ENCODE measurements around the gene HOXB5. TPM values are rescaled to one million over a fixed set of nuclear protein-coding genes. Genes with fewer than 3 reads are reported as not detected.

HOXB5 gene
- polyA plus RNA-seq, 4 donors: 23.9 to 51.6 (median 37.1) TPM

DNA sequence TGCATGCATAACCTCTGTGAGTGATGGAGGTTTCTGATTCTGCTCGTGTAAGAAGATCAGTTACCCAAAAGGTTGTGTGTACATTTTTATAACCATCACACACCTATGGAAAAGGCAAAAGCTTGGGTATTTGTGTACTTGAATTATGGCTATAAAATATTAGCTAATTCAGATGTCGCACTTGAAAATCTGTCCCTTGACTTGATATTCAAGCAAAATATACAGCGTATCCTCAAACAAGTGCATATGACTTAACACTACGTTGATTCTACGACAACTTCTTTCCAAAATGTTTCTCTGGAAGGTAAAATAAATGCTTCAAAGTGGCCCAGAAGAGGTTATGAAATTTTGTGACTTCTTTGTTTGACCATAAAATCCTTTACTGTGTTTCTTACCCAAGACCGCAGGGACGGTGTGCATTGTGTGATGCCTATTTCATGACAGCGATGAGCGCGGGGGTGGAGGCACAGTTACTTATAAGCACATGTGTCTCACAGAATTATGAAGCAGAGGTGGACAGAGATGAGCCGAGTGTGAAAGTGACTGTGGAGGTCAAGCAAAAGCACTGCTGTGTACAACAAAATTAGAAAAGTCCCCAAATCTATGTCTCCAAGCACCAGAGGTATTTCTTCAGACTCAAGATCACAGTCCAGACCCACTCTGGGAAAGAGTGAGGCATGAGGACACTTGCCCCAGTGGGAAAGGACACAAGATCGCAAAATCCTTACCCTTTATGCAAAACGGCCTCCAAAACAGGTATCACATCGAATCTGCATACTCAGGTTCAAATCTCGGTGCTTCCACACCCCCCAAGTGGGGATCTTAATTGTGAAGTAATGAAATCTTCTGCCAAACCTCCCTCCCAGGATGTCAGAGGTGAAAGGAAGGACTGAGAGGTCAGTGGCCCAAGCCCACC is 36.7 kb upstream of the HOXB5 start:
- DNase-seq (ENCODE audit: low read depth in 4 of 4, low spot score in 2 of 4): no peak

DNA sequence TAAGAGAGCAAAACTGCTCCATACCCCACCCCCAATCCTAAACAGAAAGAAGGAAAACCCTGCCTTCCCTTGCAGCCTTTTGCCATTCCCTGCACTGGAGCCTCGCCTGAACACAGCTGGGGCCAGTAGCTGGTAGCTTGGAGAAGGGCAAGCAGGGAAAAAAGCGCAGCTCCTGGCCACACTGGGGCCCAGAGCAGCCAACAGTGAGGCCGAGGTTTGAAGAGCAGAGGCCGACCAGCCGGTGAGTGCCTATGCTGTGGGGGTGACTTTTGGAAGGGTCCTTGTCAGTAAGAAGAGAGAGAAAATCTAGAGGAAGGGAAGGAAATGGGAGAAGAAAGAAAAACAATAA is 35.8 kb upstream of the HOXB5 start:
- no peak for DNase-seq (ENCODE audit: low read depth in 4 of 4, low spot score in 2 of 4)

DNA sequence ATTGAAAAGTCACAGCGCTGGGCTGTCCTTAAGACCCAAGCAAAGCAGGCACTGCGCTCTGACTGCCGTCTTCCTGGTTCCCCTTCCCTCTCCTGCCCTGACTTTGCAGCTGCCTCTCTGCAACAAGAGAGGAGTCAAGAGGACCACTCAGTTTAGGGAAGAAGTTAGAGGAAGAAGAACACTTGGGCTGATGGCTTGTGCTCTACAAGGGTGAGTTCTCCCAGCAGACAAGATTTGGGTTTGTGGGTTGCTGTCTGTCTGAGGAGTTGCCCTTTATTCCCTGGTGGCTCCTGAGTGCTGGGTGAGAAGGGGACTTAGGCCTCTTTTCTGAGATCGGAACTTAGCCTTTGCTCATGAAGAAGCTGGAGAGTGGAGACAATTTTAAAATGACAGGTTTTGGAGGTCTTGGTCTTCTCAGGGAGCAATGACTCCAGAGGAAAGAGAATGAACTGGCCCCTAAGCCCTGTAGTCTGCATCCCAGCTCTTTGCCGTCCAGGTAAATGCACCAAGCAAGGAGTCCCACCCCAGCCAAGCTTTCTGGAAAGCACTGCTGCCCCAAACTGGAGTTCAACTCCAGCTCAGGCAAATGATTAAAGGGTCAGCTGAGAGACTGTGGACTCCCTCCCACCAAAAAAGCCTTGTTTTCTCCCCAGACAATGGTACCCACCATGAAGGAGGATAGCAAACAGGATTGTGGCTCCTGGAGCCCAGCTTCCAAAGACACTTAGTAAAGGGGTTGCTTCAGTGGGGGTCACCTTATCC is 35.3 kb upstream of the HOXB5 start:
- no peak for DNase-seq (ENCODE audit: low read depth in 4 of 4, low spot score in 2 of 4)

- no peak for DNase-seq (ENCODE audit: low read depth in 4 of 4, low spot score in 2 of 4)
Measured at GRCh38 chr17:48627623-48628521, 34.3 kb upstream of the HOXB5 start.

- no peak for DNase-seq (ENCODE audit: low read depth in 4 of 4, low spot score in 2 of 4)
Measured at GRCh38 chr17:48627118-48627597, 33.6 kb upstream of the HOXB5 start.

- DNase-seq (ENCODE audit: low read depth in 4 of 4, low spot score in 2 of 4): peak in 1 of 4 donors; percentile 67
Measured at GRCh38 chr17:48626245-48627117, 32.9 kb upstream of the HOXB5 start, which contains the start of gene HOXB9. HOXB9 (minus strand) TSS chr17:48626358; CDS start chr17:48626269, 89 bp downstream.

- DNase-seq (ENCODE audit: low read depth in 4 of 4, low spot score in 2 of 4): peak in 1 of 4 donors; percentile 21
Measured at GRCh38 chr17:48625495-48626244, 32.1 kb upstream of the HOXB5 start.

GRCh38 chr17:48624544-48625494 is 31.2 kb upstream of the HOXB5 start:
- peak in 1 of 4 donors; percentile 19 for DNase-seq (ENCODE audit: low read depth in 4 of 4, low spot score in 2 of 4)

DNA sequence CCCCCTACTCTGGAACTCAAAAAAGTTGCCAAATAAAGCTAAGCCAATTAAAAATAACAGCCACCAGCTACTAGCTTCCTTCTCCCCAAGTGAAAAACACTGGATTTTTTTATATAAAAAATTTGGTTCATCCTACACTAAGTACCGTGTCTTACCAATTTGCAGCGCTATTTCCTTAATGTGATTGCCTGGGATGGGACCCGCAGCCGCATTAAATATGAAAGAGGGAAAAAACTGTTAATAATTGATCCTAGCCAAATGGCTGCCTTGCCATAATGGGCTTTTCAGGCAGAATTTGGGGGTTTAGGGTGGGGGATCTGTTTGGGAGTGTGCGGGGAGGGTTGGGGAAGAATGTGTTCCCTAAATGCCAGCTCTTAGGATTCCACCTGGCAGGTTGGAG is 30.5 kb upstream of the HOXB5 start:
- no peak for DNase-seq (ENCODE audit: low read depth in 4 of 4, low spot score in 2 of 4)

- DNase-seq (ENCODE audit: low read depth in 4 of 4, low spot score in 2 of 4): no peak
Measured at GRCh38 chr17:48623583-48623982, 30.0 kb upstream of the HOXB5 start.

DNA sequence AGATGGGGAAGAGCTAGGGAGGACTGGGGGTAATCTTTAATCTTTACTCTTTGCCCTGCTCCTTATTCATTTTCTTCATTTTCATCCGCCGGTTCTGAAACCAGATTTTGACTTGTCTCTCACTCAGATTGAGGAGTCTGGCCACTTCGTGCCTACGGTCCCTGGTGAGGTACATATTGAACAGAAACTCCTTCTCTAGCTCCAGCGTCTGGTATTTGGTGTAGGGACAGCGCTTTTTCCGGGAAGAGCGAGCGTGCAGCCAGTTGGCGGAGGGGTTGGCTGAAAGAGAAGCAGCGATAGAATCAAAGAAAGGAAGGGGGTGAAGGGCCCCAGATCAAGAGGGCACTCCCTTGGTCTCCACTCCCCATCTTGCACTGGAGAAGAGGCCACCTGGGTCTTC is 29.3 kb upstream of the HOXB5 start:
- DNase-seq (ENCODE audit: low read depth in 4 of 4, low spot score in 2 of 4): no peak

- DNase-seq (ENCODE audit: low read depth in 4 of 4, low spot score in 2 of 4): no peak
Measured at GRCh38 chr17:48621410-48622392, 28.1 kb upstream of the HOXB5 start.

DNA sequence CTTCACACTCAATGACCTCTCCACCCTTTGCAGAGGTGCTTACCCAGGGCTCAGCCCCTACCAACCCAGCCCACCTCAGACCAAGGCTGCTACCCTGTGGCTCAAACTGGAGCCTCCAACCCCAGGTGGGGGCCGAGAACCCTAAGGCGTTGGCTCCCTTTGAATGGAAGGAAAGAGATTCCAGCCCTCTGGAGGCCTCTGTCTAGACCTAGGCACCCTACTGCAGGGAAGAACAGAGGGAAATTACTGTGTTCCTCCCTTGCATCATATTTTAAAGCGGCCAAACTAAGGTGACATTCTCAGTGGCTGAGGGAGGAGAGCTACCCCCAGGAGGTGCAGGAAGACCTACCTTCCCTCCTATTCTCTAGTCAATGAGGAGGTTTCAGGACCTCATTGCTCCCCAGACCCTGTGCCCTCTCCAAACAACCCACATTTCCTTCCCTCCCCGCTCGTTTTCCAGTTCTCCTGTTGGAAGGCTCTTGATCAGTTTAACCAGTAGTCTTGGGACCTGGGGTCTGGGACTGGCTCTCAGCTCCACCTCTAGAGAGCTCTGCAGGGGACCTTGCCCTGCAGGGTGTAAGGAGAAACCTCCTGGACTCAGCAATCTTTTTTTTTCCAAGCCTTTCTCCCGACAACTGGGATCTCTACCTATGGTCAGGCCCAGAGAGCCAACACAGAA is 27.0 kb upstream of the HOXB5 start:
- DNase-seq (ENCODE audit: low read depth in 4 of 4, low spot score in 2 of 4): peak in 1 of 4 donors; percentile 48

DNA sequence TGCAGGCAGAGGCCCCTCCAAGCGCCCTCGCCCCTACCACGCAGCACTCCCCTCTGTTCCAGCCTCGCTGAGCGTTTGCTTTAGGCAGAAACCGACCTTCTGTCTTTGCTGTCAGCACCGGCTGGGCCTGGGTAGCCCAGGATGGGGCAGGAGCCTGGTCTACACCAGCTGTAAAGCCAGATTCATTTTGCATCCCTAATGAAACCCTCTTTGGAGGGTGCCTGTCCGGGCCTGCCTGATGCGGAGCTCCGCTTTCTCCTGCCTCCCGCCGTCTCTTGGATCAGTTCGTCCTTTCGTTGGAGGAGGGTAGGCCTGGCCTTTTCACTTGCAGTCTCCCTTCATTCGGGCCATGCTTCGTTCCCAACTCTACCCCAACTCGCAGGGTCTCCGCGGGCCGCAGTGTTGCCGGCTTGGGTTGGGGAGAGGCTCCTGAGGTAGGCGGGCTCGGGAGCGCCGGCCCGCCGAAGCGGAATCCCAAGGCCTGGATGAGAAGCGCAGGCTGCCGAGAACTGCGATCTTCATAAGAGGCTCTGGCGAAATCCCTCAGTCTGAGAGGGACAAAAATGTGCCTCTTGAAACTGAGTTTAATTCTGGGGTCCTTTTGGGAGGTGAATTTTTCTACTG is 26.4 kb upstream of the HOXB5 start:
- no peak for DNase-seq (ENCODE audit: low read depth in 4 of 4, low spot score in 2 of 4)

DNA sequence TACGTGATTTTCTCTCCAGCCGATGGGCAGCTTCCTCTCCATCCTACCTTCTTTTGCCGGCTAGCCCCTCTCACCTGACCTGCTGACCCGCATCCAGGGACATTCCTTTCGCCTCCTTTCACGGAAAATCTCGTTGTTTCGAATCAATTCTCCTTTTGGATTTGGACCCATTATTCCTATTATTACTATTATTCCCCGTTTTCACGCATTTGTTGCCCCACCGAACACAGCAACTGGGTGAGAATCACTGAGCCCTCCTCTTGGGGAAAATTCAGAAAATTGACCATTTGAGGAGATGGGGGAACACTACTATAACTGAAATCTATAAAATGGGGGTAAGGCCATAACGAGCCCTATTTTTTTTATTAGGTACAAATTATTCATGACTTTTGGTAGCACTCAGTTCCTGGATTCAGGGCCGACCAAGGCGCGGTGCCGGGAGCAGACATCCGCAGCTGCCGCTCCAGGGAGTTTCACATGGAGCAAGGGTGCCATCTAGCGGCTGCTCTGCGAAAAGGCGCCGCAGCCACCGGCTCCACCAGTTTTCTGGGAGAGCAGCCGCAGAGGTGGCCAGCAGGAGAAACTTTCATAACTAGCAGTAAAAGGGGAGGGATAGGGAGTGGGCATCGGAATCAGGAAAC is 24.8 kb upstream of the HOXB5 start:
- peak in 2 of 4 donors; percentile 85 to 88 for DNase-seq (ENCODE audit: low read depth in 4 of 4, low spot score in 2 of 4)
